GM12878 (cell line): ENCODE results near the gene SLC19A1. TPM values are rescaled to one million over a fixed set of nuclear protein-coding genes. Genes with fewer than 3 reads are reported as not detected.

Experiments
- ATAC-seq: fragments of 200-7000 bp; cut with Tn5 transposase; 3 replicates; pipeline ENCODE4 v1.9.1; 2020; ENCODE audit warnings: mild to moderate bottlenecking, moderate library complexity
- BruUV-seq: library from RNA; stranded (reverse); fragments of 400-500 nt; replicated peaks from 2 replicates; lab custom pipeline; 2021; lab: Mats Ljungman, UMichigan
- CTCF ChIA-PET: fragments of 300-600 bp; sonication (Branson Sonifier 250); formaldehyde crosslinking; extraction: SDS; loops from one replicate; lab custom pipeline; 2021; ENCODE audit warnings: inconsistent platforms; lab: Yijun Ruan, JAX
- POLR2A ChIA-PET: fragments of 350-600 bp; formaldehyde crosslinking; extraction: SDS; loops from one replicate; lab custom pipeline; 2021; ENCODE audit warnings: inconsistent platforms; lab: Charles Lee
- RAD21 ChIA-PET: fragments of 300-600 bp; sonication (Branson Sonifier 250); formaldehyde crosslinking; loops from one replicate; lab custom pipeline; 2023; ENCODE audit warnings: antibody characterized with exemption; ENCODE audit not compliant: unreplicated experiment; lab: Charles Lee
- SMC1A ChIA-PET: fragments of 300-600 bp; sonication (Branson Sonifier 250); formaldehyde crosslinking; loops from one replicate; lab custom pipeline; 2023; ENCODE audit not compliant: unreplicated experiment, uncharacterized antibody; lab: Charles Lee
- DNase-seq: peaks from one replicate; pipeline ENCODE4 v3.0.0-alpha.2; 2011; ENCODE audit warnings: low read depth, low spot score
- FAIRE-seq: peaks from 3 replicates; lab custom pipeline; 2011; peaks lifted over from hg19 to GRCh38; lab: Jason Lieb, UNC
- H2AFZ ChIP-seq: 2 replicates; pipeline ENCODE4 v1.6.0; 2011; ENCODE audit warnings: low read depth, low read length, control low read depth; ENCODE audit not compliant: control insufficient read depth
- H3K27ac ChIP-seq: 2 replicates; pipeline ENCODE4 v1.5.1; 2011; ENCODE audit warnings: control low read depth; ENCODE audit not compliant: control insufficient read depth, insufficient read depth
- H3K27me3 ChIP-seq, 2 experiments: replicated peaks in 1 of 2; 2 replicates each; pipeline versions ENCODE4 v1.6.0 to v1.6.1; 2011; ENCODE audit warnings: low read length in 1 of 2; ENCODE audit not compliant: control insufficient read depth in 2 of 2, insufficient read depth in 2 of 2
- H3K36me3 ChIP-seq, 2 experiments: 2 replicates each; pipeline ENCODE4 v1.5.1; 2011; ENCODE audit warnings: low read length in 1 of 2; ENCODE audit not compliant: control insufficient read depth in 2 of 2, insufficient read depth in 2 of 2
- H3K4me1 ChIP-seq: 2 replicates; pipeline ENCODE4 v1.6.1; 2011; ENCODE audit warnings: mild to moderate bottlenecking, low read length, moderate library complexity, mixed read lengths; ENCODE audit not compliant: control insufficient read depth, insufficient read depth
- H3K4me2 ChIP-seq: 2 replicates; pipeline ENCODE4 v1.6.0; 2011; ENCODE audit warnings: control low read depth; ENCODE audit not compliant: control insufficient read depth, insufficient read depth
- H3K4me3 ChIP-seq: fragments of 200-600 bp; sonication (generic); 2 replicates; pipeline ENCODE4 v1.5.1; 2016
- H3K79me2 ChIP-seq: 2 replicates; pipeline ENCODE4 v1.6.0; 2011; ENCODE audit warnings: low read length; ENCODE audit not compliant: control insufficient read depth, insufficient read depth
- H3K9ac ChIP-seq: 2 replicates; pipeline ENCODE4 v1.8.0; 2011; ENCODE audit warnings: low read length, control low read depth, mixed read lengths; ENCODE audit not compliant: control insufficient read depth, insufficient read depth
- H3K9me3 ChIP-seq: replicated peaks from 3 replicates; pipeline ENCODE4 v1.5.1; 2011; ENCODE audit warnings: mild to moderate bottlenecking, low read length; ENCODE audit not compliant: control insufficient read depth, insufficient read depth
- H4K20me1 ChIP-seq: 2 replicates; pipeline ENCODE4 v1.6.0; 2011; ENCODE audit not compliant: control insufficient read depth, insufficient read depth
- BHLHE40 ChIP-seq, 2 experiments: fragments of 450-650 bp in 1 of 2; IDR thresholded peaks; 2 replicates each; pipeline ENCODE4 v1.6.1; 2011 to 2017; ENCODE audit warnings: low read depth in 2 of 2, borderline replicate concordance in 1 of 2, improper control_type of control experiment in 1 of 2, low read length in 1 of 2, mild to moderate bottlenecking in 1 of 2
- CBX5 ChIP-seq: sonication (generic); IDR thresholded peaks from 2 replicates; pipeline ENCODE4 v1.6.1; 2016; ENCODE audit warnings: low read depth, moderate library complexity, mild to moderate bottlenecking, inconsistent platforms
- CHD1 ChIP-seq: IDR thresholded peaks from 2 replicates; pipeline ENCODE4 v1.6.1; 2012; ENCODE audit warnings: low read depth, low read length, improper control_type of control experiment
- CREB1 ChIP-seq: IDR thresholded peaks from 2 replicates; pipeline ENCODE4 v1.6.1; 2012; ENCODE audit warnings: low read depth, mild to moderate bottlenecking, inconsistent platforms
- CREM ChIP-seq: IDR thresholded peaks from 2 replicates; pipeline ENCODE4 v1.6.1; 2014; ENCODE audit warnings: antibody characterized with exemption, low read depth
- MEF2A ChIP-seq: IDR thresholded peaks from 2 replicates; pipeline ENCODE4 v1.6.1; 2011; ENCODE audit warnings: low read depth, mild to moderate bottlenecking, low read length, moderate library complexity; ENCODE audit not compliant: insufficient read depth
- STAT1 ChIP-seq: fragments of 450-650 bp; conservative IDR thresholded peaks from 2 replicates; pipeline ENCODE4 v1.6.1; 2014; ENCODE audit warnings: antibody characterized with exemption, mild to moderate bottlenecking
- SUZ12 ChIP-seq: fragments of 200-600 bp; sonication (generic); IDR thresholded peaks from one replicate; pipeline ENCODE4 v1.6.1; 2018; ENCODE audit warnings: antibody characterized with exemption, mild to moderate bottlenecking; ENCODE audit not compliant: unreplicated experiment
- TAF1 ChIP-seq: IDR thresholded peaks from 2 replicates; pipeline ENCODE4 v1.6.1; 2011; ENCODE audit warnings: mild to moderate bottlenecking, low read depth, low read length, borderline replicate concordance
- ZNF207 ChIP-seq: fragments of 450-650 bp; IDR thresholded peaks from 2 replicates; pipeline ENCODE4 v1.6.1; 2014; ENCODE audit warnings: antibody characterized with exemption, mild to moderate bottlenecking, borderline replicate concordance
- ZSCAN29 ChIP-seq: fragments of 450-650 bp; IDR thresholded peaks from 2 replicates; pipeline ENCODE4 v1.6.1; 2017; ENCODE audit warnings: mild to moderate bottlenecking, moderate library complexity
- WGBS: methylation state at CpG from one replicate; pipeline ENCODE4 v1.1.6; 2016; ENCODE audit warnings: low lambda C conversion rate; ENCODE audit not compliant: insufficient replicate concordance, insufficient coverage; ENCODE audit errors: missing lambda C conversion rate; 5-methylcytosine and 5-hydroxymethylcytosine counted together
- in situ Hi-C: fragments of 300-500 bp; cut with MboI; formaldehyde crosslinking; loops from 9 replicates; pipeline ENCODE4 v1.14.3; 2018; ENCODE audit warnings: mixed read lengths
- intact Hi-C: fragments of 100-400 bp; cut with micrococcal nuclease; formaldehyde crosslinking; loops from one replicate; pipeline ENCODE4 v1.14.2; 2022; ENCODE audit not compliant: unreplicated experiment
- polyA plus RNA-seq, 11 experiments: library from polyadenylated mRNA; depleted of rRNA in 4 of 11; unstranded in 6 of 11; stranded (reverse) in 5 of 11; fragments of >200 nt; fragmentation: Nextera tagmentation in 4 of 11; fragmentation: Illumina TruSeq in 1 of 11; extraction: Ambion mirVana in 4 of 11; extraction: Trizol in 1 of 11; gene quantifications; 1 replicate in 1 of 11; 2 replicates in 10 of 11; pipeline versions ENCODE4 v1.2.1 to v1.2.3, GENCODE V29; 2011 to 2016; ENCODE audit warnings: inconsistent platforms in 2 of 11, missing spikeins in 2 of 11, low read depth in 1 of 11
- total RNA-seq, 4 experiments: library from RNA; depleted of rRNA in 3 of 4; stranded (reverse); fragments of >200 nt in 3 of 4; fragmentation: Illumina TruSeq in 1 of 4; extraction: Trizol in 1 of 4; gene quantifications; 2 replicates each; pipeline versions ENCODE4 v1.2.1 to v1.2.3, GENCODE V29; 2013 to 2021
- TF ChIP-seq, protein P1 (sequence below): fragments of 450-650 bp; IDR thresholded peaks from 2 replicates; pipeline ENCODE4 v1.6.1; 2018; ENCODE audit warnings: mild to moderate bottlenecking, low read depth, moderate library complexity; ENCODE audit not compliant: partially characterized antibody
- TF ChIP-seq, protein P2 (sequence below): fragments of 450-650 bp; formaldehyde crosslinking; IDR thresholded peaks from 2 replicates; pipeline ENCODE4 v1.5.0; 2022; ENCODE audit warnings: mild to moderate bottlenecking, missing genetic modification characterization

SLC19A1 gene
- total and polyA plus RNA-seq, 10 of the 15 experiments (the other 5 are each of a cell fraction or from before 2014, with no cell fraction given): 0.42 to 49.7 (median 12.2) TPM

DNA sequence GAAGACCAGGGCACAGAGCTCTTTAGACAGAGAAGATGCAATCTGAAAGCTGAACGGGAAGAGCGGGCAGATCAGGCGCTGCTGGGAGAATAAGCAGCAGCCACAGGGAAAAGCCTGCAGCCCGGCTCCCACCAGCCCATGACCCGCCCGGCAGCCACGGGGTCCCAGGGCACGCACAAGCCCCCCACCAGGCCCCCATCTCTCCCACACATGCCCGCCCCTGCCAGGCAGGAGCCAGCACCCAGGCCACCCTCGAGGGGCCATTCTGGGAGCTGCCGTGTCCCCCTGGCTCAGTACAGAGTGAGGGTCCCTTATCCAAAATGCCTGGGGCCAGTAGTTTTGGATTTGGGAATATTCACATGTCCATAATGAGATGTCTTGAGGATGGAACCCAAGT is 16.3 kb downstream of the SLC19A1 start (continued):
- TF ChIP-seq, protein P1, sequence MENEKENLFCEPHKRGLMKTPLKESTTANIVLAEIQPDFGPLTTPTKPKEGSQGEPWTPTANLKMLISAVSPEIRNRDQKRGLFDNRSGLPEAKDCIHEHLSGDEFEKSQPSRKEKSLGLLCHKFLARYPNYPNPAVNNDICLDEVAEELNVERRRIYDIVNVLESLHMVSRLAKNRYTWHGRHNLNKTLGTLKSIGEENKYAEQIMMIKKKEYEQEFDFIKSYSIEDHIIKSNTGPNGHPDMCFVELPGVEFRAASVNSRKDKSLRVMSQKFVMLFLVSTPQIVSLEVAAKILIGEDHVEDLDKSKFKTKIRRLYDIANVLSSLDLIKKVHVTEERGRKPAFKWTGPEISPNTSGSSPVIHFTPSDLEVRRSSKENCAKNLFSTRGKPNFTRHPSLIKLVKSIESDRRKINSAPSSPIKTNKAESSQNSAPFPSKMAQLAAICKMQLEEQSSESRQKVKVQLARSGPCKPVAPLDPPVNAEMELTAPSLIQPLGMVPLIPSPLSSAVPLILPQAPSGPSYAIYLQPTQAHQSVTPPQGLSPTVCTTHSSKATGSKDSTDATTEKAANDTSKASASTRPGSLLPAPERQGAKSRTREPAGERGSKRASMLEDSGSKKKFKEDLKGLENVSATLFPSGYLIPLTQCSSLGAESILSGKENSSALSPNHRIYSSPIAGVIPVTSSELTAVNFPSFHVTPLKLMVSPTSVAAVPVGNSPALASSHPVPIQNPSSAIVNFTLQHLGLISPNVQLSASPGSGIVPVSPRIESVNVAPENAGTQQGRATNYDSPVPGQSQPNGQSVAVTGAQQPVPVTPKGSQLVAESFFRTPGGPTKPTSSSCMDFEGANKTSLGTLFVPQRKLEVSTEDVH: no peak
- TF ChIP-seq TAF1: no peak
- no peak for TF ChIP-seq BHLHE40 (IDR thresholded peaks at IDR 0.05; ENCODE audit: borderline replicate concordance in 1 of 2, low read depth in 2 of 2, low read length in 1 of 2)
- TF ChIP-seq STAT1: no peak

DNA sequence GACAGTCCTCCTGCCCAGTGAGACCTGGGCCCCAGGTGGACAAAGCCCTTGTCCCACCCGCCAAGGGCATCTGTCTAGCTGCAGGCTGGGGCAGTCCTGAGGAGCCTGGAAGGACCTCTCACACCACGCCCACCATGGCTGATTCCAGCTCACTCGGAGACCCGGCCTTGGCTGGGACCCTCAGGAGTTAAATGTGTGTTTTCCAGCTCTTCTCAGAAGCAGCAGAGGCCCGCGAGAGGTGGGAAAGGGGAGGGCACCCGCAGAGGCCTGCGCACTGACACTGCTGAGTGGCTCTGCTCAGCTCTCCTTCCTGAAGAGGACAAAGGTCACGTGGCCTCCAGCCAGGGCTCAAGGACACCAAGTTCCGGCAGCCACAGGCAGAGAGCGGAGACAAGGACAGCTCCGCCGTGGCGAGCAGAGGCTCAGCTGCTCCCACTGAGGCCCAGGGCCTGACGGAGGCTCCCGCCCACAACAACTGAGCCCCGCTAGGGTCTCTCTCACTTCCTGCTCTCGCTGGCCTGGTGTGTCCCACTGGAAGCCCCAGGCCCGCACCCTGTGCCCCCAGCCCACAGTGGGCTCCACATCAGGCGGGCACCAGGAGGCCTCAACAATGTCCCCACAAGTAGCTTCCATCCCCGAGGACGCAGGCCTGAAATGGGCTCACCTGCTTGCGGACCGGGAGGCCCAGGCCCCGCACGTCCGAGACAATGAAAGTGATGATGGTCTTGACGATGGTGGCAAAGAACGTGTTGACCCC is 16.9 kb downstream of the SLC19A1 start:
- no peak overlapping the region for H3K9ac ChIP-seq
- intact Hi-C loops (no loop called here), in situ Hi-C loops (no loop called here)
- no peaks in the 10 kb centered on the region for H4K20me1 ChIP-seq
- peaks cover 7% of the 10 kb centered on the region; the same call in 2 of the 3 replicates for H3K9me3 ChIP-seq
- H3K79me2 ChIP-seq: no peaks in the 10 kb centered on the region; the same call in 1 of the 2 replicates
- DNase-seq (no peak), FAIRE-seq (no peak), ATAC-seq (no peak)
- peaks cover 9 to 25% of the 10 kb centered on the region in 2 experiments for H3K36me3 ChIP-seq
- 94% methylated on average over 29 of the region's 29 CpGs for WGBS
- RAD21 ChIA-PET: no interaction called here
- no peak overlapping the region for H3K4me2 ChIP-seq
- TF ChIP-seq CHD1: no peak
- no peak for TF ChIP-seq MEF2A
- TF ChIP-seq, protein P2, sequence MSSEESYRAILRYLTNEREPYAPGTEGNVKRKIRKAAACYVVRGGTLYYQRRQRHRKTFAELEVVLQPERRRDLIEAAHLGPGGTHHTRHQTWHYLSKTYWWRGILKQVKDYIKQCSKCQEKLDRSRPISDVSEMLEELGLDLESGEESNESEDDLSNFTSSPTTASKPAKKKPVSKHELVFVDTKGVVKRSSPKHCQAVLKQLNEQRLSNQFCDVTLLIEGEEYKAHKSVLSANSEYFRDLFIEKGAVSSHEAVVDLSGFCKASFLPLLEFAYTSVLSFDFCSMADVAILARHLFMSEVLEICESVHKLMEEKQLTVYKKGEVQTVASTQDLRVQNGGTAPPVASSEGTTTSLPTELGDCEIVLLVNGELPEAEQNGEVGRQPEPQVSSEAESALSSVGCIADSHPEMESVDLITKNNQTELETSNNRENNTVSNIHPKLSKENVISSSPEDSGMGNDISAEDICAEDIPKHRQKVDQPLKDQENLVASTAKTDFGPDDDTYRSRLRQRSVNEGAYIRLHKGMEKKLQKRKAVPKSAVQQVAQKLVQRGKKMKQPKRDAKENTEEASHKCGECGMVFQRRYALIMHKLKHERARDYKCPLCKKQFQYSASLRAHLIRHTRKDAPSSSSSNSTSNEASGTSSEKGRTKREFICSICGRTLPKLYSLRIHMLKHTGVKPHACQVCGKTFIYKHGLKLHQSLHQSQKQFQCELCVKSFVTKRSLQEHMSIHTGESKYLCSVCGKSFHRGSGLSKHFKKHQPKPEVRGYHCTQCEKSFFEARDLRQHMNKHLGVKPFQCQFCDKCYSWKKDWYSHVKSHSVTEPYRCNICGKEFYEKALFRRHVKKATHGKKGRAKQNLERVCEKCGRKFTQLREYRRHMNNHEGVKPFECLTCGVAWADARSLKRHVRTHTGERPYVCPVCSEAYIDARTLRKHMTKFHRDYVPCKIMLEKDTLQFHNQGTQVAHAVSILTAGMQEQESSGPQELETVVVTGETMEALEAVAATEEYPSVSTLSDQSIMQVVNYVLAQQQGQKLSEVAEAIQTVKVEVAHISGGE (CRISPR knock-in tag): no peak
- TF ChIP-seq ZSCAN29: no peak
- no peak for TF ChIP-seq CREM
- TF ChIP-seq CREB1: no peak
- TF ChIP-seq CBX5: no peak
- no peak for TF ChIP-seq SUZ12
- no peak for TF ChIP-seq ZNF207
- BruUV-seq: no TSS peak
- no peak overlapping the region for H3K4me3 ChIP-seq
- POLR2A ChIA-PET: no interaction called here
- no peaks in the 10 kb centered on the region for H3K4me1 ChIP-seq
- no peaks in the 10 kb centered on the region for H3K27me3 ChIP-seq
- no peak overlapping the region for H3K27ac ChIP-seq
- CTCF ChIA-PET: no interaction called here
- no peak overlapping the region for H2AFZ ChIP-seq
- SMC1A ChIA-PET: no interaction called here
